Common myeloid progenitor, CD34-positive (primary cell): ENCODE results near the gene MYEOV. TPM values are rescaled to one million over a fixed set of nuclear protein-coding genes. Genes with fewer than 3 reads are reported as not detected.

Experiments used
- CTCF ChIA-PET: fragments of 350-600 bp; sonication (Branson Sonifier 250); formaldehyde crosslinking; loops from one replicate; lab custom pipeline; 2021; ENCODE audit warnings: antibody characterized with exemption; lab: Charles Lee
- POLR2A ChIA-PET: fragments of 350-600 bp; sonication (Branson Sonifier 250); formaldehyde crosslinking; loops from one replicate; lab custom pipeline; 2021; ENCODE audit warnings: antibody characterized with exemption; lab: Charles Lee
- DNase-seq, 3 donors: peaks; one replicate each; pipeline versions ENCODE4 v3.0.0 to v3.0.0-alpha.2; 2013
- H3K27ac ChIP-seq, 2 experiments: 1 replicate in 1 of 2; 2 replicates in 1 of 2; pipeline ENCODE4 v1.7.0; 2013; ENCODE audit warnings: inconsistent platforms in 2 of 2, low read length in 2 of 2, mild to moderate bottlenecking in 2 of 2, low read depth in 1 of 2, moderate library complexity in 1 of 2; ENCODE audit not compliant: severe bottlenecking in 2 of 2, insufficient read depth in 1 of 2, poor library complexity in 1 of 2
- H3K27me3 ChIP-seq, 5 experiments: replicated peaks in 2 of 5; 1 replicate in 3 of 5; 2 replicates in 2 of 5; pipeline versions ENCODE4 v1.6.1 to v1.7.0; 2013; ENCODE audit warnings: low read length in 4 of 5, mild to moderate bottlenecking in 2 of 5, moderate library complexity in 2 of 5, inconsistent platforms in 1 of 5; ENCODE audit not compliant: insufficient read depth in 5 of 5, control insufficient read depth in 4 of 5
- H3K36me3 ChIP-seq, 4 experiments: 1 replicate in 2 of 4; 2 replicates in 2 of 4; pipeline versions ENCODE4 v1.6.1 to v1.7.0; 2013; ENCODE audit warnings: low read length in 3 of 4, control low read depth in 1 of 4, mild to moderate bottlenecking in 1 of 4; ENCODE audit not compliant: control insufficient read depth in 4 of 4, insufficient read depth in 4 of 4
- H3K4me1 ChIP-seq, 4 experiments: 1 replicate in 3 of 4; 2 replicates in 1 of 4; pipeline versions ENCODE4 v1.6.1 to v1.7.1; 2013; ENCODE audit warnings: low read length in 3 of 4, mild to moderate bottlenecking in 3 of 4, control low read depth in 1 of 4, inconsistent platforms in 1 of 4, moderate library complexity in 1 of 4; ENCODE audit not compliant: control insufficient read depth in 4 of 4, insufficient read depth in 4 of 4; ENCODE audit errors: control extremely low read depth in 1 of 4
- H3K4me3 ChIP-seq, 7 experiments: 1 replicate in 4 of 7; 2 replicates in 3 of 7; pipeline versions ENCODE4 v1.5.1 to v1.7.0; 2013; ENCODE audit warnings: mild to moderate bottlenecking in 7 of 7, low read length in 6 of 7, moderate library complexity in 6 of 7, inconsistent platforms in 2 of 7, low read depth in 2 of 7, control low read depth in 1 of 7; ENCODE audit not compliant: insufficient read depth in 4 of 7, control insufficient read depth in 1 of 7; ENCODE audit errors: extremely low read depth in 1 of 7
- H3K9me3 ChIP-seq, 5 experiments: 1 replicate in 4 of 5; 2 replicates in 1 of 5; pipeline versions ENCODE4 v1.6.1 to v1.7.1; 2013; ENCODE audit warnings: low read length in 4 of 5, mild to moderate bottlenecking in 2 of 5, inconsistent platforms in 1 of 5, low read depth in 1 of 5, moderate library complexity in 1 of 5; ENCODE audit not compliant: control insufficient read depth in 4 of 5, insufficient read depth in 2 of 5; ENCODE audit errors: control extremely low read depth in 1 of 5
- WGBS: methylation state at CpG from one replicate; pipeline ENCODE4 v1.1.5; 2013; ENCODE audit not compliant: insufficient coverage; 5-methylcytosine and 5-hydroxymethylcytosine counted together
- polyA plus RNA-seq: library from polyadenylated mRNA; unstranded; fragments of 120-200 nt; gene quantifications from one replicate; pipeline ENCODE4 v1.2.1, GENCODE V29; 2013

Gene MYEOV
- 0.05 TPM for polyA plus RNA-seq

DNA sequence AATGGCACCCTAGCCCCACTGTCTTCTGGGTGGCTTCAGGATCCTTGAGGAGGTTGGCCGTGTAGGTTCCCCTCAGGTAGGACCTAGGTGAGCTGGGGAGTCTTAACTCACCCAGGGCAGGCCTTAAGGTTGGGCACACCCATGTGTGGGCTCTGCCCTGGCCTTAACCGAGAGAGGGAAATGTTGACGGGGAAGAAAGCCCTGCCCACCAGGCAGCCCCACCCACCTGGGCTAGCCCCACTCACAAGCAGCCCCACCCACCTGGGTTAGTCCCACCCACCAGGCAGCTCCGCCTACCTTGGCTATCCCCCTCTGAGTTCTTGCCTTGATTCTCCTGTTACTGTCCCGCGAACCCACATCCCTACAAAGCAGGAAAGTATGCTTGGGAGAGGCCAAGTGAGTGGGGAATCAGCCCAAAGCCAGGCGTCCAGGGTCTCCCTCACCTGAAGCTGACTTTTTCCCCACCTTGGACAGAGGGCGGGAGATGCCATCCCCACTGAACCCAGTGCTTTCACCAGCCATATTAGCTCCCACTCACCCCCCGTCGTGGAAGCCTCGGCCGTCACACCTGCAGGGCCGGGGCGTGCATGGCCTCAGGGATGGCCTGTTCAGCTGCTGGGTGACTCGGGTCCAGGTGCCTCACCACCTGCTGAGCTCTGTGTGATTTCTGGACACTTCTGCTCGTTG lies at the start of gene MYEOV:
Gene MYEOV (plus strand): TSS at position 337 of the 687 bp plus-strand sequence. CDS start 1,200 bp downstream, outside the sequence.
- Histone ChIP-seq H3K27me3 (no peaks in the 10 kb centered on the region), H3K4me1 (peaks cover 6 to 39% (median 37%) of the 10 kb centered on the region in 4 experiments), H3K27ac (peak within 1 kb of the TSS in 1 of 2 experiments; percentile 47), H3K36me3 (no peaks in the 10 kb centered on the region), H3K9me3 (no peaks in the 10 kb centered on the region), H3K4me3 (no peak within 1 kb of the TSS)
- WGBS: 96% methylated on average over 12 of the region's 16 CpGs
- CTCF ChIA-PET: interaction anchor here (1.0 to 3.6 kb wide), 10 partner anchors 15 to 376 kb away, joined by 3 to 27 read pairs (median 4); partner anchors contain the start of gene CCND1
- DNase-seq: peak; percentile 42 to 55 (median 47)
- POLR2A ChIA-PET: no interaction called here

DNA sequence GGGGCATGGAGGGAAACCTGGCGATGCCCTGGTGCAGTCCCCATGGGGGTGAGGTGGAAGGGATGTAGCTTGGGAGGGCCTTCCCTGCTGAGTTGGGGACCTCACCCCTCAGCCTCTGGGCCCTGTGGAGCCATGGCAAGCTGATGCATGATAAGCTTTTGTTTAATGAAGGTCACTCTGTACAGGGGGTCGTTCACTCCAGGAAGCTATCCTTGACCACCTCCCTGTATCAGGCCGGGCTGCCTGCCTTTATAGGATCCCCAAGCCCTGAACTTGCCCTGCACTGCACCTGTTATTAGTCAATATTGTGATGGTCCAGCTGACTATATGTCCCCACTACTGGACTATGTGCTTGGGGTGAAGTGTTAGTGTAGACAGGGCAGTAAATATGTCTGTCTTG lies 49.7 kb upstream of the MYEOV start:
- Histone ChIP-seq H3K4me3 (no peak overlapping the region), H3K9me3 (no peaks in the 10 kb centered on the region), H3K4me1 (peaks cover 1 to 13% (median 10%) of the 10 kb centered on the region in 4 experiments), H3K36me3 (no peaks in the 10 kb centered on the region), H3K27ac (no peak overlapping the region), H3K27me3 (peaks cover 0 to 2% (median 0%) of the 10 kb centered on the region in 5 experiments)
- 75% methylated on average over 1 of the region's 3 CpGs for WGBS
- CTCF ChIA-PET: interaction anchor here (1.0 to 1.5 kb wide), 4 partner anchors 10 to 143 kb away, joined by 3 to 6 read pairs (median 3); no protein-coding TSS in a partner anchor
- POLR2A ChIA-PET: no interaction called here
- no peak for DNase-seq

DNA sequence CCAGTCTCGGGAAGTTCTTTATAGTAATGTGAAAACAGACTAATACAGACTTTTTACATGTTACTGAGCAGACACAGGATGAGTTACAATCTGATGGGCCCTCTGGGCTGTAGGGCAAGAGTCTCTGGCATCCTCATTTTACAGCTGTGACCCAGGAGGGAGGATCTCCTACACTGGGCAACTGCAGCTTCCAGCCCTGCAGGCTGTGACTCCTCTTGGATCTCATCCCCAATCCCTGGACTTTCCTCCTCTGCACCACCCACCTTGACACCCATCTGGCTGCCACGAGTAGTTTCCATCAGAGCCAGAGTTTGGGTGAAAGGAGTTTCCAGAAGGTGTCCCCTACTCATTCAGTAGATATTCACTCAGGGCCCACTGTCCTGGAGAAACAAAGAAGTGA lies 48.9 kb upstream of the MYEOV start:
- Histone ChIP-seq H3K27me3 (peaks cover 0 to 2% (median 0%) of the 10 kb centered on the region in 5 experiments), H3K36me3 (no peaks in the 10 kb centered on the region), H3K27ac (no peak overlapping the region), H3K4me1 (peaks cover 1 to 13% (median 10%) of the 10 kb centered on the region in 4 experiments), H3K4me3 (no peak overlapping the region), H3K9me3 (no peaks in the 10 kb centered on the region)
- DNase-seq: no peak
- ChIA-PET POLR2A (no interaction called here), CTCF (interaction anchor here (1.2 to 1.4 kb wide), 2 partner anchors 14 to 47 kb away, joined by 3 read pairs; no protein-coding TSS in a partner anchor)
- WGBS: no CpG with 5 or more reads among the region's 2 CpGs

DNA sequence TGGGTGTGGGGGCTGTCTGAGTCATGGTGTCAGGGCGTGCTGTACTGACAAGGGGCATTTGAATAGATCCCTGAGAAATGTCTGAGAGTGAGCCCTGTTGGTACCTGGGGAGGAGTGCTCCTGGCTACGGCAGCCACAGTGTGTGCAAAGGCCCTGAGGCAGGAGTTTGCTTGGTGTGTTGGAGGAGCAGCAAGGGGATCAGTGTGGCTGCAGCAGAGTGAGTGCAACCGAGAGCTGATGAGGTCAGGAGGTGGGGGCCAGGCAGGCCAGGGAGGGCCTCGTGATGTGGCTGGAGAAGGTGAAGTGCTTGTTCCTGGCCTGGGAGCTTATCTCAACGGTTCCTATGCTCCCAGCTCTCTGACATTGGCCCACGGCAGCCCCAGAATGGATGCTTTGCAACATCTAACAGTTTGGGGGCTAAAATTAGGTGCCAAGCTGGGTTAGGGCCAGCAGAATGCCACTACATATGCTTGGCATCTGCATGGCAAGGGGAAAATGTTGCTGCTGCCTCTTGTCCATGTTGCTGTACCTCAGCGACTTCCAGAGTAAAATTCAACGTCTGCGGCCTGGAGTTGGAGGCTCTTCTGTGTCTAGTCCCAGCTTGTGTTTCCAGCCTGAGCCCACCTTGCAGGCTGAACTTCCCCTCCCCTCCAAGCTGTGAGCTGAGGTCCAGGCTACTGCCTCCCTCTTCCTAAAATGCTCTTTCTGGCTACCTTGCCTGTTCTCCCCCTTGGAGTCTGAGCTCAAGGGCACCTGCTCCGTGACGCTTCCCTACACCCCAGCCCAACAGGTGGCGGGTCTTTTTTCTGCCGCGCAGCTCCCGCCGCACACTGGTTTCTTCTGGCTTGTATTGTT lies 48.2 kb upstream of the MYEOV start:
- Histone ChIP-seq H3K27ac (no peak overlapping the region), H3K27me3 (peaks cover 0 to 2% (median 0%) of the 10 kb centered on the region in 5 experiments), H3K4me3 (no peak overlapping the region), H3K9me3 (no peaks in the 10 kb centered on the region), H3K36me3 (no peaks in the 10 kb centered on the region), H3K4me1 (peaks cover 1 to 13% (median 10%) of the 10 kb centered on the region in 4 experiments)
- POLR2A ChIA-PET: no interaction called here
- DNase-seq: no peak
- WGBS: 99% methylated on average over 9 of the region's 16 CpGs
- CTCF ChIA-PET: no interaction called here

DNA sequence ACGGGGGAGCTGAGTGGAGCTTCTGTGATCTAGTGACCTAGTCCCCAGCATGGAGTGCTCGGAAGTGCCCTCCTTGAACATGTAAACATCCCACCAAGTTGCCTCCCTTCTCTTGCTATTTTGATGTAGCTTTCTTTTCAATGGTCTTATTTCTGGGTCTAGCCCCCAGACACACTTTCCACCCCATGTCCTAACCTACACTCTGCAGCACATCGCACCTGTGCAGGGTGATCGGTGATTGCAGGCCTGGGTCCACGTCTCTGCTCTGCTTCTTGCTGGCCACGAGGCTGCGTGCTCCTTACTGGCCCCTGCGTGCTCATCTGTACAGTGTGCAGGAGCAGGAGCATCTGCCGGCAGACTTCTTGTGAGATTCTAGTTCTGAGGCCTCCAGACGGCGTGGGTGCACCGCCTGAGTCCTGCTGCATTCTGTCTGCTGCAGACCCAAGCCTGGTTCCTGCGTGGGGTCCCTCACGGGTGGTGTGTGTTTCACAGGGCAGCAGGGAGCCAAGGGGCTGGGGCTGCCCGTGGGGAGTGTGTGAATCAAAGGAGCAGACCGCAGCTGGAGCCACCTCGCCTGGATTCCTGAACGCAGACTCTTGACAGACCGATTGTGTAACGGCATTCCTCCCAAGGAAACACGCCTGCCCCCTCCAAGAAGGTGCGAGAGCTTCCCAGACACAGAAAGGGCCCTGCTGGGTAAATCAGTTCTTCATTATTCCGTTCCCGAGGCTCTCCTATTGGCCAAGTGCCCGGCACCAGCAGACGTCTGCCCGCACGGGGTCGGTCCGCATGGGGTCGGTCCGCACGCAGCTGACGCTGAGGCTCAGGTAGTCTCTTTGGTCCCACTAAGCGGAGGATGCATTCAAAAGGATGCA lies 44.4 kb upstream of the MYEOV start:
- WGBS: 98% methylated on average over 35 of the region's 35 CpGs
- peaks cover 0 to 5% (median 0%) of the 10 kb centered on the region in 5 experiments for H3K27me3 ChIP-seq

DNA sequence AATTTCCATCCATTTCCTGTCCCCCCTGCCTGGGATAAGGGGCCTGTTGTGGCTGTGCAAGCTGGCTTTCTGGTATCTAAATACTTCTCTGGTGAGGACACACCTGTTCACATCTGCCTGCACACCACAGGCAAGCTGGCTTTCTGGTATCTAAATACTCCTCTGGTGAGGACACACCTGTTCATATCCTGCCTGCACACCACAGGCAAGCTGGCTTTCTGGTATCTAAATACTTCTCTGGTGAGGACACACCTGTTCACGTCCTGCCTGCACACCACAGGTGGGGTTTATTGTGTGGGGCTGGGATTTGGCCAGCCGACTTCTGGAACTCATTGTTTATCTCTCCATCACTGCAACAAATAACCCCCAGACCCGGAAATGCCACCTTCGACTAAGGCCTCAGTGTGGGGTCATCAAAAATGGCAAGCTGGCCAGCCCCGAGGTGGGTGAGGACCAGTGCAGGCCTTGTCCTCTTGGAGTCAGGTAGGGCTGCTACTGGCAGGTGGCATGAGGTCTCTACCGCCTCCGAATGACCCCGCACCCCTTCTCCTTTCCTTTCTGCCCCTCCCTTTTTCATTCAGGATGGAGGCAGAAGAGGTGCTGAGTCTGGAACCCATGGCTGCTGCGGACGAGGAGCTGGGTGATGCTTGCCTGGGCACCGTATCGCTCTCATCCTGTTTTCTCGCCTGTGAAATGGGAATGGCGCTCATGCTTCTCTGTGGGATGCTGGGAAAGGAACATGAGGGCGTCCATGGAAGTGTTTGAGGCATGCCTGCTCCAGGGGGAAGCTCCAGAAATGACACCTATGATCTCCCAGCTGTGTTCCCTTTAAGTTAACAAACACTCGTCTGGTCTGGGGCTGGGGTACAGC lies 43.5 kb upstream of the MYEOV start:
- ChIA-PET CTCF (interaction anchor here (0.6 to 0.7 kb wide), 2 partner anchors 9 to 169 kb away, joined by 3 to 4 read pairs; no protein-coding TSS in a partner anchor), POLR2A (no interaction called here)
- H3K9me3 ChIP-seq: peaks cover 0 to 8% (median 2%) of the 10 kb centered on the region in 5 experiments
- no peak overlapping the region for H3K27ac ChIP-seq
- H3K27me3 ChIP-seq: peaks cover 0 to 6% (median 0%) of the 10 kb centered on the region in 5 experiments
- WGBS: 97% methylated on average over 13 of the region's 16 CpGs
- H3K4me3 ChIP-seq: no peak overlapping the region
- no peak for DNase-seq
- H3K4me1 ChIP-seq: no peaks in the 10 kb centered on the region
- no peaks in the 10 kb centered on the region for H3K36me3 ChIP-seq

More for the DNA sequence above, 44.4 kb upstream of the MYEOV start:
- H3K4me1 ChIP-seq: no peaks in the 10 kb centered on the region
- H3K4me3 ChIP-seq: no peak overlapping the region
- H3K36me3 ChIP-seq: no peaks in the 10 kb centered on the region
- no peak overlapping the region for H3K27ac ChIP-seq
- POLR2A ChIA-PET: no interaction called here
- CTCF ChIA-PET: interaction anchor here (0.6 to 0.7 kb wide), 2 partner anchors 10 to 170 kb away, joined by 3 to 4 read pairs; no protein-coding TSS in a partner anchor
- H3K9me3 ChIP-seq: peaks cover 0 to 8% (median 2%) of the 10 kb centered on the region in 5 experiments
- DNase-seq: no peak
